Measurements from ENCODE around the gene CDHR5. TPM values are rescaled to one million over a fixed set of nuclear protein-coding genes. Genes with fewer than 3 reads are reported as not detected.
A peak's percentile ranks its signal among the peaks of the same experiment; 100 is the strongest.

CDHR5 gene
- total and polyA plus RNA-seq, 2 donors from 2014 or later, result 7.0 to 45.6 TPM

GRCh38 chr11:579830-580601 is 44.7 kb downstream of the CDHR5 start:
- Histone ChIP-seq H3K36me3 (ENCODE audit: control insufficient read depth in 2 of 3, insufficient read depth in 3 of 3, low read length in 3 of 3) (peaks cover 0 to 13% (median 10%) of the 10 kb centered on the region in 3 donors), H3K4me3 (ENCODE audit: low read length in 3 of 3) (no peak overlapping the region), H3K9ac (ENCODE audit: low read length in 3 of 3) (no peak overlapping the region), H3K9me3 (ENCODE audit: control insufficient read depth in 2 of 3, insufficient read depth in 1 of 3, low read length in 3 of 3) (no peaks in the 10 kb centered on the region), H3K27me3 (ENCODE audit: control insufficient read depth, insufficient read depth, low read length) (no peaks in the 10 kb centered on the region), H3K27ac (ENCODE audit: low read depth in 2 of 2, low read length in 2 of 2) (no peak overlapping the region), H3K4me1 (ENCODE audit: control insufficient read depth in 2 of 3, insufficient read depth in 2 of 3, low read depth in 1 of 3, low read length in 3 of 3) (peaks cover 0 to 34% (median 11%) of the 10 kb centered on the region in 3 donors)
- intact Hi-C loops (cut with DNase I), result no loop called here
- no peak for DNase-seq
- FAIRE-seq, result no peak
- TF ChIP-seq CTCF (IDR thresholded peaks at IDR 0.05; ENCODE audit: borderline replicate concordance, extremely low read depth, insufficient read depth), result no peak

DNA sequence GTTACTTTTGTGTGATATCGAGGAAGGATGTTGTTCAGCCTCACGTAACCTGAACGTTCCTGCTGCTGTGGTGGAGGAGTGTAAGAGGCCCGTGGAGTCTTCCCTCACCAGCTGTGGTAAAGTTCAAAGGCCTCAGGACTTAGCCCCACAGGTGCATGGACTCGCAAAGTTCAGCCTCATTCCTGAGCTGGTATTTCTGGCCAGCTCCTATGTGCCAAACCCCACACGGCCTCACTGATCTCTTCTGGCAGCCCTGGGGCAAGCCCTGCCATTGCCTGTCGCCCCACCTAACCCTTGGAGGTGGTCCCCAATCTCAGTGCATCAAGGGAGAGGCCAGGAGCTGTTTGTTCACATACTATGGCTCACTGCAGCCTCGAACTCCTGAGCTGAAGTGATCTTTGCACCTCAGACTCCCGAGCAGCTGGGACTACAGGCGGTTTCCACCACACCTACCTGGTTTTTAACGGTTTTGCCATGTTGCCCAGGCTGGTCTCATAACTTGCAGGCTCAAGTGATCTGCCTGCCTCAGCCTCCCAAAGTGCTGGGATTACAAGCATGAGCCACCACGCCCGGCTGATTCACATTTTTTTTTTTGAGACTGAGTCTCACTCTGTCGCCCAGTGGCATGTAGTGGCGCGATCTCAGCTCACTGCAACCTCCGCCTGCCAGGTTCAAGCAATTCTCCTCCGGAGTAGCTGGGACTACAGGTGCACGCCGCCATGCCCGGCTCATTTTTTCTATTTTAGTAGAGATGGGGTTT is 46.3 kb downstream of the CDHR5 start:
- Histone ChIP-seq H3K9me3 (ENCODE audit: control insufficient read depth in 2 of 3, insufficient read depth in 1 of 3, low read length in 3 of 3) (no peaks in the 10 kb centered on the region), H3K4me1 (ENCODE audit: control insufficient read depth in 2 of 3, insufficient read depth in 2 of 3, low read depth in 1 of 3, low read length in 3 of 3) (peaks cover 0 to 40% (median 12%) of the 10 kb centered on the region in 3 donors), H3K9ac (ENCODE audit: low read length in 3 of 3) (peak overlapping the region in 1 of 3 donors; percentile 85), H3K27me3 (ENCODE audit: control insufficient read depth, insufficient read depth, low read length) (no peaks in the 10 kb centered on the region), H3K27ac (ENCODE audit: low read depth in 2 of 2, low read length in 2 of 2) (peak overlapping the region in 1 of 2 donors; percentile 22), H3K36me3 (ENCODE audit: control insufficient read depth in 2 of 3, insufficient read depth in 3 of 3, low read length in 3 of 3) (peaks cover 0 to 5% (median 3%) of the 10 kb centered on the region in 3 donors), H3K4me3 (ENCODE audit: low read length in 3 of 3) (peak overlapping the region in 1 of 3 donors; percentile 87)
- DNase-seq (peak in 1 of 5 donors; percentile 34), FAIRE-seq (no peak)
- intact Hi-C loops (cut with DNase I), result no loop called here
- no peak for TF ChIP-seq CTCF (IDR thresholded peaks at IDR 0.05; ENCODE audit: borderline replicate concordance, extremely low read depth, insufficient read depth)

GRCh38 chr11:577611-577894 is 47.2 kb downstream of the CDHR5 start:
- FAIRE-seq (no peak), DNase-seq (no peak)
- no peak overlapping the region for H3K27ac ChIP-seq (ENCODE audit: low read depth in 2 of 2, low read length in 2 of 2)
- peaks cover 0 to 45% (median 14%) of the 10 kb centered on the region in 3 donors for H3K4me1 ChIP-seq (ENCODE audit: control insufficient read depth in 2 of 3, insufficient read depth in 2 of 3, low read depth in 1 of 3, low read length in 3 of 3)
- intact Hi-C loops (cut with DNase I), result no loop called here
- no peak for TF ChIP-seq CTCF (IDR thresholded peaks at IDR 0.05; ENCODE audit: borderline replicate concordance, extremely low read depth, insufficient read depth)
- no peaks in the 10 kb centered on the region for H3K27me3 ChIP-seq (ENCODE audit: control insufficient read depth, insufficient read depth, low read length)
- H3K4me3 ChIP-seq (ENCODE audit: low read length in 3 of 3), result peak overlapping the region; percentile 84 to 87 (median 85)
- peak overlapping the region; percentile 48 to 96 (median 85) for H3K9ac ChIP-seq (ENCODE audit: low read length in 3 of 3)
- H3K9me3 ChIP-seq (ENCODE audit: control insufficient read depth in 2 of 3, insufficient read depth in 1 of 3, low read length in 3 of 3), result no peaks in the 10 kb centered on the region
- peaks cover 0 to 5% (median 2%) of the 10 kb centered on the region in 3 donors for H3K36me3 ChIP-seq (ENCODE audit: control insufficient read depth in 2 of 3, insufficient read depth in 3 of 3, low read length in 3 of 3)

Data from kidney (tissue), 14 donors.